Retinal pigment epithelial cell (primary cell): ENCODE data around the gene TPM2.

Experiments used
- DNase-seq: peaks from one replicate; pipeline ENCODE4 v3.0.0-alpha.2; 2010; ENCODE audit warnings: low read depth
- H3K4me3 ChIP-seq: 2 replicates; pipeline ENCODE4 v1.5.1; 2011; ENCODE audit warnings: mild to moderate bottlenecking, low read length, control low read depth, moderate library complexity
- CTCF ChIP-seq: conservative IDR thresholded peaks from 2 replicates; pipeline ENCODE4 v1.5.1; 2011; ENCODE audit warnings: low read depth, low read length, control low read depth, inconsistent platforms

The TPM2 gene

DNA sequence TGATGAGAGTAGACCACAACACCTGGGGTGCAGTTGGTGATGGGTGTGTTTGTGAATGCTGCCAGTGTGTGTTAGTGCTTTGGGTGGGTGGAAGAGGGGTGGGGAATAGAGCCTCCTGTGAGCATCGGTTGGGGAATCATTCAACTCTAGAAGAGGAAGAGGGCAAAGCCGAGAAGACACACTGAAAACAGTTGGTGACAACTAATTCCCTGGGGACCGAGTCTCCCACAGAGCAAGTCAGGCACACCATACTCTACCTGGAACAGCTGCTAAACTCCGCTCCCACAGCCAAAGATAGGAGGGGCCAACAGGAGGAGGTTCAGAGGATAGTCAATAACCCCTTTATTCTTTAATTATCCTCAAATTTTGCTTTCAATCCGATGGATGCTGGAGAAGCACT is 23.2 kb downstream of the TPM2 start:
- DNase-seq: no peak
- H3K4me3 ChIP-seq: no peak overlapping the region
- TF ChIP-seq CTCF: no peak

GRCh38 chr9:35666045-35666444 is 23.7 kb downstream of the TPM2 start:
- DNase-seq: no peak
- no peak for TF ChIP-seq CTCF
- peak overlapping the region; percentile 56 for H3K4me3 ChIP-seq

GRCh38 chr9:35665471-35665818 is 24.3 kb downstream of the TPM2 start:
- no peak for DNase-seq
- TF ChIP-seq CTCF: no peak
- peak overlapping the region; percentile 56 for H3K4me3 ChIP-seq

DNA sequence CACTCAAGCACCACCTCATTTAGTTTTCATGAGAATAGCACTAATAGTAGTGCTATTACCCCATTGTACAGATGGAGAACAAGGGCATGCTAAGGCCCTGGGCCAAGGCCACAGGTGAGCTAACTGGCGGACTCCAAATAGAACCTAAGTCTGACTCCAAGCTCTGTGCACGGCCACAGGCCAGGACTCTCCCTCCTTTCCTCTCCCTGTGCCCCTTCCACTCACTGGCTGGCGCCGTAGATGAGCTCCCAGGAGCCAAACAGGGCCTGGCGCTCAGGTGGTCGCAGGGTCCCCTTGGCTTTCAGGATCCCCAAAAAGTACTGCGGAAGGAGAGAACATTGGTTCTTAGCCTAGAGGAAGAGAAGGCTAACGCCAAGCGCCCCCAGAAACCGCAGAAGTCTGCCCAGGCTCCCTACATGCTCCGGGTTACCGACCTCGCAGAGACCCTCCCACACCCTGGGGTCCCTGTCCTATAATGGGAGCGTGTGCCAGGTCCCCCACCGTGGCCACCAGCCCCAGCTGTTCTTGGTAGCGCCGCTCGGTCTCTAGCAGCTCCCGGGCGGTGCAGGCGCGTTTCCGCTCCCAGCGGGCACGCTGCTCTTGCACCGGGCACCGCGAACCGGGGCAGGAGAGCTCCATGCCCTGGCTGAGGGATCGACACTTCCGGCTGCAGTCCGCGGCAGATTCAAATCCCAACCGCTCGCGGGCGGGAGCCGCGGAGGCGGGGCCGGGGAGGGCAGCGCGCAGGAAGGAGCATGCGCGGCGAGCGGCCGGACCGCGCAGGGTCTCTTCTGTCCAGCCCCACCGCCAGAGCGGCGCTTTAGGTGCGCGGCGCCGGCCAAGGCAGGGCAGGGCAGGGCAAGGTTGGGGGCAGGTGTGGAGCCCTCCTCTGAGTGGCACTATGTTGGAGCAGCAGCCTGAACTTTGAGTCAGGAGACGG is 24.9 kb downstream of the TPM2 start, which contains the start of gene ARHGEF39:
ARHGEF39 (minus strand) TSS at position 665 of the 940 bp plus-strand sequence; CDS start at position 639, 26 bp downstream.
- peak; percentile 18 for TF ChIP-seq CTCF
- no peak for DNase-seq

GRCh38 chr9:35662437-35662836 is 27.3 kb downstream of the TPM2 start:
- H3K4me3 ChIP-seq: no peak overlapping the region
- no peak for TF ChIP-seq CTCF
- DNase-seq: no peak

More for the DNA sequence above, 24.9 kb downstream of the TPM2 start, which contains the start of gene ARHGEF39:
- H3K4me3 ChIP-seq: peak within 1 kb of the TSS; percentile 56

GRCh38 chr9:35661756-35662350 is 27.9 kb downstream of the TPM2 start:
- no peak overlapping the region for H3K4me3 ChIP-seq
- DNase-seq: no peak
- no peak for TF ChIP-seq CTCF
